Lung (tissue), 12 donors: Measurements from ENCODE around the gene MAPK14. TPM values are rescaled to one million over a fixed set of nuclear protein-coding genes. Genes with fewer than 3 reads are reported as not detected.
"Not testable (repeated sequence)": the region's sequence is repeated elsewhere in the genome, so short reads cannot be mapped to it uniquely, and the experiment has no call there.

Experiments
- ATAC-seq: fragments of 200-7000 bp; cut with Tn5 transposase; one replicate; pipeline ENCODE4 v1.9.1; 2020; ENCODE audit warnings: moderate number of reproducible peaks; ENCODE audit not compliant: insufficient read depth, low FRiP score
- DNase-seq, 3 donors: peaks; one replicate each; pipeline ENCODE4 v3.0.0-alpha.2; 2013 to 2017
- H3K27ac ChIP-seq, 2 donors: one replicate each; pipeline ENCODE4 v1.5.1; 2013; ENCODE audit warnings: mild to moderate bottlenecking in 2 of 2, moderate library complexity in 2 of 2, control low read depth in 1 of 2, inconsistent platforms in 1 of 2, low read depth in 1 of 2, low read length in 1 of 2
- H3K27me3 ChIP-seq, 3 donors: one replicate each; pipeline ENCODE4 v1.5.1; 2013; ENCODE audit warnings: low read length in 2 of 3; ENCODE audit not compliant: control insufficient read depth in 3 of 3, insufficient read depth in 3 of 3
- H3K36me3 ChIP-seq, 4 donors: one replicate each; pipeline ENCODE4 v1.5.1; 2013; ENCODE audit warnings: low read length in 4 of 4, mild to moderate bottlenecking in 1 of 4, moderate library complexity in 1 of 4; ENCODE audit not compliant: control insufficient read depth in 4 of 4, insufficient read depth in 4 of 4
- H3K4me1 ChIP-seq, 5 donors: one replicate each; pipeline ENCODE4 v1.5.1; 2013; ENCODE audit warnings: low read length in 5 of 5, mild to moderate bottlenecking in 2 of 5, moderate library complexity in 1 of 5; ENCODE audit not compliant: control insufficient read depth in 5 of 5, insufficient read depth in 5 of 5
- H3K4me3 ChIP-seq: one replicate; pipeline ENCODE4 v1.5.1; 2013; ENCODE audit warnings: mild to moderate bottlenecking, control low read depth, moderate library complexity
- H3K9ac ChIP-seq, 2 donors: one replicate each; pipeline ENCODE4 v1.5.1; 2013; ENCODE audit warnings: low read length in 2 of 2, control low read depth in 1 of 2; ENCODE audit not compliant: insufficient read depth in 1 of 2
- H3K9me3 ChIP-seq, 4 donors: one replicate each; pipeline ENCODE4 v1.5.1; 2013; ENCODE audit warnings: low read length in 3 of 4, mild to moderate bottlenecking in 1 of 4, moderate library complexity in 1 of 4; ENCODE audit not compliant: control insufficient read depth in 4 of 4, insufficient read depth in 3 of 4
- WGBS, 2 donors: extraction: QIAGEN DNeasy Blood & Tissue Kit; methylation state at CpG; one replicate each; pipeline ENCODE4 v1.1.7; 2013; 5-methylcytosine and 5-hydroxymethylcytosine counted together
- polyA plus RNA-seq, 2 donors: library from polyadenylated mRNA; stranded (reverse); fragments of 200-250 nt; gene quantifications; one replicate each; pipeline ENCODE4 v1.2.1, GENCODE V29; 2013
- total RNA-seq, 2 donors: library from RNA; depleted of rRNA in 1 of 2; stranded (reverse); fragments of >200 nt in 1 of 2; gene quantifications; one replicate each; pipeline ENCODE4 v1.2.1, GENCODE V29; 2014 to 2021
- TF ChIP-seq, protein P1 (sequence below): IDR thresholded peaks from 2 replicates; pipeline ENCODE4 v1.5.1; 2012; ENCODE audit warnings: mild to moderate bottlenecking; ENCODE audit errors: control extremely low read depth, extremely low read depth
- donor health status: control.
- donor health status: control.
- donor health status: Bipolar disorder and iron deficiency.
- donor health status: healthy.
- donor health status: DM: yes; HTN: yes; CAD: no.

The MAPK14 gene
- total and polyA plus RNA-seq, 4 donors: 12.8 to 93.3 (median 59.5) TPM

DNA sequence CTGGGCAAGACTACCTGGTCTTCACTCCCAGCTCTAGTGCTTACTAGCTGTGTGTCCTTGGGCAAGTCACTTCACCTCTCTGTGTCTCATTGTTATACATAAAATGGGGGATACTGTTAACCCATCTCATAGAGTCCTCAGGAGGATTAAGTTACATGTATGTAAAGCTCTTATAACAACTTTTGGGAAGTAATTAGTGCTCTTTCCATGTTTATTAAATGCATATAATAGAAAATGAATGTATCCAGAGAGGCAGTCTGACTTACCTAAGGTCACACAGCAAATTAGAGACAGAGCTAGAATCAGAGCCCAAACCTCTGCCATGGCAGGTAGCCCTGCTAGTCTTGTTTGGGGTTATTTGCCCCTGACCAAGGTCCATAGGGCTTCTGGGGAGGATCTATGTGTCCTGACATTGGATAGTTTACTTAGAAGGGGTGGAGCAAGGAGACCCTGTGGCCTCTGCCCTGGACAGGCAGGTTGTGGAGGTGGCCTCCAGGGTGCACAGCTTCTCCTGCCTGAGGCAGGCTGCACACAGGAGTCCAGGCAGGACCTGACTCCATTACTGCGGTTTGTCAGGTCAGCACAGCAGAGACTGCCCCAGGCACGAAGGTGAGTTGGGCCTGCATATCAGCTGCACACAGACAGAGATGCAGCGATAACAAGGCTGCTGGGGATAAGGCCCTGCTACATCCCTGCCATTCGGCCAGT, 94.3 kb downstream of the MAPK14 start:
- H3K9me3 ChIP-seq: no peaks in the 10 kb centered on the region
- H3K27me3 ChIP-seq: no peaks in the 10 kb centered on the region
- H3K27ac ChIP-seq: no peak overlapping the region
- 92 to 93% methylated on average over 4 of the region's 4 CpGs for WGBS, 2 donors
- TF ChIP-seq, protein P1, sequence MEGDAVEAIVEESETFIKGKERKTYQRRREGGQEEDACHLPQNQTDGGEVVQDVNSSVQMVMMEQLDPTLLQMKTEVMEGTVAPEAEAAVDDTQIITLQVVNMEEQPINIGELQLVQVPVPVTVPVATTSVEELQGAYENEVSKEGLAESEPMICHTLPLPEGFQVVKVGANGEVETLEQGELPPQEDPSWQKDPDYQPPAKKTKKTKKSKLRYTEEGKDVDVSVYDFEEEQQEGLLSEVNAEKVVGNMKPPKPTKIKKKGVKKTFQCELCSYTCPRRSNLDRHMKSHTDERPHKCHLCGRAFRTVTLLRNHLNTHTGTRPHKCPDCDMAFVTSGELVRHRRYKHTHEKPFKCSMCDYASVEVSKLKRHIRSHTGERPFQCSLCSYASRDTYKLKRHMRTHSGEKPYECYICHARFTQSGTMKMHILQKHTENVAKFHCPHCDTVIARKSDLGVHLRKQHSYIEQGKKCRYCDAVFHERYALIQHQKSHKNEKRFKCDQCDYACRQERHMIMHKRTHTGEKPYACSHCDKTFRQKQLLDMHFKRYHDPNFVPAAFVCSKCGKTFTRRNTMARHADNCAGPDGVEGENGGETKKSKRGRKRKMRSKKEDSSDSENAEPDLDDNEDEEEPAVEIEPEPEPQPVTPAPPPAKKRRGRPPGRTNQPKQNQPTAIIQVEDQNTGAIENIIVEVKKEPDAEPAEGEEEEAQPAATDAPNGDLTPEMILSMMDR: no peak
- no peak for DNase-seq
- H3K4me1 ChIP-seq: peaks cover 0 to 23% (median 0%) of the 10 kb centered on the region in 5 donors
- H3K4me3 ChIP-seq: no peak overlapping the region
- H3K36me3 ChIP-seq: no peaks in the 10 kb centered on the region
- ATAC-seq: no peak
- H3K9ac ChIP-seq: no peak overlapping the region

DNA sequence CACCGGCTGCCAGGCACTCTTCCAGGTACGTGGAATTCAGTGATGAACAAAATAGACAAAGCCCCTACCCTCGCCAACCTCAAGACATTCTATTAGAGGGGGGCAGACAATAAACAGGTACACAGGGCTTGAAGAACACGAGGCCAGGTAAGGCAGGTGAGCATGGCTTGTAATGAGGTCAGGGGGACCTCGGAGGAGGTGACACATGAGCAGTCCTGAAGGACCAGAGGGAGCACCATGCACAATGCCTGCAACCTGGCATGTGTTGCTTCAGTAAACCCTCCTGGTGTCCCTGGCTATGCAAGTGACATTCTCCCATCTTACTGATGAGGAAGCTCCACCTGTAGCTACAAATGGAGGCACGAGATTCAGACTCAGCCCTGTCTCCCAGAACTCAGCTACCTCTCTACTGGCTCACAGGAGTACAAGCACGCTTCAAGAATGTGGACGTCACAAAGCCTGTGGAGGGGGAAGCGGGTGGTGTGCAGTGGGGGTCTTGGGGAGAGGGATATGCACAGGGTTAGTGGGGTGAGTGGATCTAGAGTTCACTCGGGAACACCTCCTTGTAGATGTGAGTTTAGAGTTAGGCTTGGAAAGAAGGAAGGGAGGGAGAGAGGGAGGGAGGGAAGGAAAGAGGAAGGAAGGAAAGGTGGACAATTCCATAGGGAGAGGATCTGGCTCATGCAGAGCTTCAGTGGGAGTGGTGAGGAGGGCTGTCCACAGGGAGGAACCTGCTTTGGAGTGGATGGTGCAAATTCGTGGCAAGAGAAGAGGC, 95.1 kb downstream of the MAPK14 start:
- H3K9me3 ChIP-seq: no peaks in the 10 kb centered on the region
- H3K4me3 ChIP-seq: no peak overlapping the region
- H3K4me1 ChIP-seq: peaks cover 0 to 29% (median 0%) of the 10 kb centered on the region in 5 donors
- DNase-seq (no peak), ATAC-seq (no peak)
- no peak overlapping the region for H3K9ac ChIP-seq
- no peak overlapping the region for H3K27ac ChIP-seq
- TF ChIP-seq, protein P1: no peak
- 82 to 84% methylated on average over 11 of the region's 11 CpGs for WGBS, 2 donors
- H3K27me3 ChIP-seq: no peaks in the 10 kb centered on the region
- H3K36me3 ChIP-seq: no peaks in the 10 kb centered on the region

DNA sequence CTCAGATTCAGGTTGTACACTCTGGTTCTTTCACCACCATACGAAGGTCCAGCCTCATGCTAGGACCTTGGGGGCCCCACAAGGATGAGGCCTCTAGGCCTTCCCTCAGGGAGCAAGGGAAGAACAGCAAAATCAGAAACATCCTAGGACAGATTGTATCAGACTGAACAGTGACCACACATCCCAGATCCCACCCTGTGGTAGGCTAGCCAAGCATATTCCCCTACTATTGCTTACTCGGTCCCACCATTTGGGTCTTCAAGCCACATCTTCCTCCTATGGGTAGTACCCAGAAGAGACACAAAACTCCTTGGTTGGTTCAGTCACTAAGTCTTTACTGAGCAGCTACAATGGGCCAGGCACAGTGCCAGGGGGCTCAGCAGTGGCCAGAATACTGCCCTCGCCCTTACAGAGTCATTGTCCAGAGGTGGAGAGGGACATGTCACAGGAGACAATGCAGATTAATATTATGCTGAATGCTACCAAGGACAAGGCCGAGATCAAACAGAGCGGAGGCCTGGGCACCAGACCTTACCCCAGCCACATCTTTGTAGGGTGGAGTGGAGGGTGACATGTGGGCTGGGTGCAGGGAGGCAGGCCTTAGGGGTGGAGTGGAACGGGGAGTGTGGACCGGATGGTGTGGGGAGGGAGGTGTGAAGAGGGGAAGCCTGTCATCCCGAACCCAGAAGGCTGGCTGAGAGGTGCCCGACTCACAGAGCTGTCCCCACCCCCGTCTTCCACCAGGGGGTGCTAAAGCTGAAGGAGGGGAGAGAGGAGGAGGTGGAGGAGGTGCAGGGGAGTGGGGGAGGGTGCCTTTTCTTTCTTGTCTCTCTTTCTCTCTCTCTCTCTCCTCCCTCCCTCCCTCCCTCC, 95.9 kb downstream of the MAPK14 start:
- ATAC-seq: peak; percentile 60
- Histone ChIP-seq H3K27me3 (no peaks in the 10 kb centered on the region), H3K27ac (no peak overlapping the region), H3K9ac (no peak overlapping the region), H3K9me3 (no peaks in the 10 kb centered on the region), H3K4me3 (no peak overlapping the region), H3K4me1 (peaks cover 0 to 30% (median 0%) of the 10 kb centered on the region in 5 donors), H3K36me3 (no peaks in the 10 kb centered on the region)
- peak; percentile 76 to 79 (median 78) for DNase-seq
- 38 to 48% methylated on average over 9 to 10 of the region's 10 CpGs for WGBS, 2 donors
- TF ChIP-seq, protein P1: peak; percentile 65

DNA sequence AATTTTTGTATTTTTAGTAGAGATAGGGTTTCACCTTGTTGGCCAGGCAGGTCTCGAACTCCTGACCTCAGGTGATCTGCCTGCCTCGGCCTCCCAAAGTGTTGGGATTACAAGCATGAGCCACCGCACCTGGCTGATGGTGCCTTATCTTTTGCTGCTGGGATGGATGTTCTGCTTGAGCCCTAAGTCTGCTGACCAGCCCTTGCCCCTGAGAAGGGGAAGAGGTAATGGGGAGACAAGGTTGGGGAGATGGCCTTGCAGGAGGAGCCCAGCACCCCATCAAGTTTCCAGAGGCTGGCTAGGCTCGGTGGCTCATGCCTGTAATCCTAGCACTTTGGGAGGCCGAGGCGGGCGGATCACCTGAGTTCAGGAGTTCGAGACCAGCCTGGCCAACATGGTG, 96.7 kb downstream of the MAPK14 start:
- DNase-seq, H3K36me3 ChIP-seq, ATAC-seq, H3K9me3 ChIP-seq, H3K4me3 ChIP-seq, H3K27ac ChIP-seq, H3K27me3 ChIP-seq, H3K9ac ChIP-seq: not testable (repeated sequence)
- 86% methylated on average over 6 to 8 of the region's 8 CpGs for WGBS, 2 donors
- peaks cover 0 to 29% (median 0%) of the 10 kb centered on the region in 5 donors for H3K4me1 ChIP-seq
